ENCODE results near the gene KRTAP27-1.

DNA sequence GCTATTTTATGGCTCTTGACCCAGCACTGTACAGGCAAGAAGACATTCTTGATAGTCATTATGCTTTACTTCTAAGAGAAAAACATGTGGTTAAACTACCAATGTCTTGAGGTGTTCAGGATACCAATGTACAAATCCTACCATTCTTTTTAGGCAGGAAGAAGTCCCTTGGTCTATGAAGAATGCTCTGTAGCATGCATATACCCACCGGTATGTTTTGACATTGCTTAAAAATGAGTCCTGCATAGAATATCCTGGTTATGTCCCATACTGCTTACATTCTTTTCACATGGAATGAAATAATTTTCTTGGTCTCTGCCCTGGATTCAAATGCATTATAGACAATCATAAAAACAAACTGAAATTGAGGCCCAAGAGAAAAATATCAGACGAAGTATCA, 4.8 kb downstream of the KRTAP27-1 start:
- TF ChIP-seq GATA2 (IDR thresholded peaks at IDR 0.05; ENCODE audit: low read depth, low read length) (no peak), GATA3 (IDR thresholded peaks at IDR 0.05; ENCODE audit: low read depth, low read length) (no peak)
